Epithelial cell of esophagus (primary cell): ENCODE results near the gene DNAH8.

ENCODE experiments used
- DNase-seq: peaks from one replicate; pipeline ENCODE4 v3.0.0; 2010; ENCODE audit warnings: low read depth
- H3K4me3 ChIP-seq: 2 replicates; pipeline ENCODE4 v1.5.1; 2011; ENCODE audit warnings: mild to moderate bottlenecking, low read length, control low read depth
- TF ChIP-seq, protein P1 (sequence below): IDR thresholded peaks from 2 replicates; pipeline ENCODE4 v1.5.1; 2011; ENCODE audit warnings: low read depth, mild to moderate bottlenecking, low read length, control low read depth, inconsistent platforms; ENCODE audit not compliant: insufficient read depth; ENCODE audit errors: missing control alignments

The DNAH8 gene

DNA sequence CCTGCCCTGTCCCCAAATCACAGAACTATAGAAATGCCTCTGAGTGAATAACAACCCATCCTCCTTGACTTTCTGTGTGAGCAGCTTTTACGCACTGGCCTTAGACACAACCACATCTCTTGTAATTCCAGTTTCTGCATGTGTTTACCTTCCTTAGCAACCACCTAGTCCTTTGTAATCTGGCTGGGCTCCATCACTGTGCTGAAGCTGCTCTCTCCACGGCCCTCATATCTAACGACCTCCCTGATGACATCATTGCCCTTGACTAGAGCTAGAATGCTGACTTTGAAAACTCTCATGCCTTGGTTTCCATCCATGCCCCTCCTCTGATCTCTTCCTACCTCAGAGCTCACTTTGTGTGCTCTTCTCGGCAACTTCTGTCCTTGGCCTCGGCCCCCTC, 303.0 kb downstream of the DNAH8 start:
- TF ChIP-seq, protein P1, sequence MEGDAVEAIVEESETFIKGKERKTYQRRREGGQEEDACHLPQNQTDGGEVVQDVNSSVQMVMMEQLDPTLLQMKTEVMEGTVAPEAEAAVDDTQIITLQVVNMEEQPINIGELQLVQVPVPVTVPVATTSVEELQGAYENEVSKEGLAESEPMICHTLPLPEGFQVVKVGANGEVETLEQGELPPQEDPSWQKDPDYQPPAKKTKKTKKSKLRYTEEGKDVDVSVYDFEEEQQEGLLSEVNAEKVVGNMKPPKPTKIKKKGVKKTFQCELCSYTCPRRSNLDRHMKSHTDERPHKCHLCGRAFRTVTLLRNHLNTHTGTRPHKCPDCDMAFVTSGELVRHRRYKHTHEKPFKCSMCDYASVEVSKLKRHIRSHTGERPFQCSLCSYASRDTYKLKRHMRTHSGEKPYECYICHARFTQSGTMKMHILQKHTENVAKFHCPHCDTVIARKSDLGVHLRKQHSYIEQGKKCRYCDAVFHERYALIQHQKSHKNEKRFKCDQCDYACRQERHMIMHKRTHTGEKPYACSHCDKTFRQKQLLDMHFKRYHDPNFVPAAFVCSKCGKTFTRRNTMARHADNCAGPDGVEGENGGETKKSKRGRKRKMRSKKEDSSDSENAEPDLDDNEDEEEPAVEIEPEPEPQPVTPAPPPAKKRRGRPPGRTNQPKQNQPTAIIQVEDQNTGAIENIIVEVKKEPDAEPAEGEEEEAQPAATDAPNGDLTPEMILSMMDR, result no peak
- no peak overlapping the region for H3K4me3 ChIP-seq
- DNase-seq, result no peak

GRCh38 chr6:39020136-39020535, 305.0 kb downstream of the DNAH8 start:
- TF ChIP-seq, protein P1, result no peak

DNA sequence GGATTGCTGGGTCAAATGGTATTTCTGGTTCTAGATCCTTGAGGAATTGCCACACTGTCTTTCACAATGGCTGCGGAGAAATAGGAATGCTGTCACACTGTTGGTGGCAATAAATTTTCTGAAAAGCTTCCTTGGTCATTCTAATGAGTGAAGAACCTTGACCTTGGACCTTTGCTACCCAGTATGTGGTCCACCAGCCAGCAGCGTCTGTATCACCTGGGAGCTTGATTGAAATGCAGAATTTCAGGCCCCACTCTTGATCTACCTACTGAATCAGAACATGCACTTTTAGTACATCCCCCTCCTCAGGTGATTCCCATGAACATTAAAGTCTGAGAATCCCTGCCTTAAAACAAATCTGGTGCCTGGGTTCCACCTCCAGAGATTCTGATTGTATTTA, 305.9 kb downstream of the DNAH8 start:
- H3K4me3 ChIP-seq, result no peak overlapping the region
- TF ChIP-seq, protein P1, result no peak
- DNase-seq, result no peak

More at GRCh38 chr6:39020136-39020535, 305.0 kb downstream of the DNAH8 start:
- no peak overlapping the region for H3K4me3 ChIP-seq
- DNase-seq, result peak; percentile 12

DNA sequence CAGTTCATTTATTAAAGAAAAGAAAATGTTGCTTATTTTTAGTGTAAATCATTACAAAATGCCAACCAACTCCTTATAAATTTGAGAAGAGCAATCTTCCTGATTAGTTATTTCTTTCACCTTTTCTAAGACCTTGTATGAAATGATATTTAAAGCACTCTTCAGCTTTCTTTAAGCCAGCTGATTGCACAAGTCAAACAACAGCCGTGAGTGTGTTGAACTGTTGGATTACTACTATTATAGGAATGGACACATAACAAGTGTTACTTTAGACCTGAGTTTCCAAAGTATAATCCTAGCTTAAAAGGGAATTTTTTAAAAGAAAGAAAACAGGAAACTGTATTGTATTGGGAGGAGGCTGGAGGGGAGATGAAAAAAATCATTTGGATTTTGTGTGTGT, 306.7 kb downstream of the DNAH8 start:
- no peak for DNase-seq
- TF ChIP-seq, protein P1, result no peak
- no peak overlapping the region for H3K4me3 ChIP-seq

DNA sequence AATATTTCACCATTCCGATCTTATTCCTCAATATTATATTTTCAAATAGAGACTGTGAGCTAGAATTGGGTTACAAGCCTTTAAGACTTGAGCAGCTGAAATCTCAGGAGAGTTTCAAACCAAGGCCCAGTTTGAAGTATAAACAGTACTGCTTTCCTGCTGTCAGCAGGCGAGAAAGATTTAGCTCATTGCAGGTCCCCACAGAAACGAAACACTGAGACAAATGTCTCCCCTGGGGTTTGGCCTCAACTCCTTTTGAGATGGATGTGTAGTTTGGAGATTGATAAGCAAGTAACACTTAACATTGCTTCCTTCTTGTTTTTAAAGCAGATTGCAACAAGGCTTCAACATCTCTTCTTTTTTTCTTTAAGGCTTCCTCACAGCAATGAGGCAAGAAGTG, 311.1 kb downstream of the DNAH8 start:
- H3K4me3 ChIP-seq, result no peak overlapping the region
- no peak for DNase-seq
- TF ChIP-seq, protein P1, result no peak

- DNase-seq, result peak; percentile 19
- TF ChIP-seq, protein P1, result peak; percentile 71
Observed at GRCh38 chr6:39029156-39030011, 314.3 kb downstream of the DNAH8 start.

GRCh38 chr6:39035681-39036080, 320.6 kb downstream of the DNAH8 start:
- no peak overlapping the region for H3K4me3 ChIP-seq
- TF ChIP-seq, protein P1, result no peak

More at GRCh38 chr6:39029156-39030011, 314.3 kb downstream of the DNAH8 start:
- H3K4me3 ChIP-seq, result no peak overlapping the region

More at GRCh38 chr6:39035681-39036080, 320.6 kb downstream of the DNAH8 start:
- no peak for DNase-seq
